HTR-8/SVneo (cell line): ENCODE data around the gene MPHOSPH10.
"Not testable (repeated sequence)": the region's sequence is repeated elsewhere in the genome, so short reads cannot be mapped to it uniquely, and the experiment has no call there.

Experiments used
- DNase-seq: peaks from one replicate; pipeline ENCODE4 v3.0.0; 2011; ENCODE audit warnings: low spot score, mixed read lengths; ENCODE audit not compliant: insufficient read length
- FAIRE-seq: peaks from 2 replicates; lab custom pipeline; 2011; peaks lifted over from hg19 to GRCh38; lab: Jason Lieb, UNC

Gene MPHOSPH10

DNA sequence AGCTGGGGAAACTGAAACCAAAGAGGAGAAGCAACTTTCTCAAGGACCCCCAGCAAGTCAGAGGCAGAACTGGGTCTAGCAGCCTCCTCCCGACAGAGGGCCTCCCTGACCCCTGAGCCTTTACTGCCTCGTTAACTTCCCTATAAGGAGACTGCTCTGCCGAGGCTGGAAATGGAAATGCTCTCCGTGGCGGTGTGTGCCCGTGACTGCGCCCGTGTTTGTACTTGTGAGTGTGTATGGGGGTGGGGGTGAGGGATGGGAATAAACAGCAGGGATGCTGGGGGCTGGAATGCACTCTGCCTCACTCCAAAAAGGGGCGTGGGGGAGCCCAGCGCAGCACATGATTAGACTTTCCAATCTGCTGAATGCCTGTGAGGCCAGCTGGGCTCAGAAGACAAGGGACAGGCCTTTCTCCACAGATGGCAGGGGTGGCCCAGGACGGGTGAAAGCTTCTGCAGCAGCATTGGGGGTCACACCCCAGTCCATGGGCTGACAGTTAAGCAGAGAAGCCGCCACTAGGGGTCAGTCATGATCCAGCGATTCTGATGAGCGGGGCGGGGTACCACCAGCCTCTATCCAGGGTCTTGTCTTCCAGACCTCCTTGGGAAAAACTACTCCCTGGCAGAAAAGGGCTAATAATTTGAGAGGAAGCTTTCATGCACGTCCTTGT lies 26.8 kb downstream of the MPHOSPH10 start:
- peak; percentile 54 for DNase-seq
- peak; percentile 79 for FAIRE-seq

DNA sequence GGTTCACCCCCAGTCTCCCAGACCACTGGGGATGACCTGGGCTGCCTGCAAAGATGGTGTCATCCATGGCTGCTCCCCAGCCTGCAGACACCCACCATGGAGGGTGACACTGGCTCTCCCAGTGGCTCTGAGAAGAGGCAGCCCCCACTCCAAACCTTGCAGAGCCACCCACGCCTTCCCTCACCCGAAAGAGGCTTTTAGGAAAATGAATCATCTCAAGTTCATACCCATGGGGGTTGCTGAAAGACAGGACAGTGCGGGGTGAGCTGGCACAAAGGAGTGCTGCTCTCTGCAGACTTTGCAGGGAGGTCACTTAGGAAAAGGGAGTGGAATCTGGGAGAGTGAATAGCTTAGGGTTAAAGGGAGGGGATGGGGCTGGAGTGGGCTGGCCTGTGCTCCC lies 36.4 kb downstream of the MPHOSPH10 start:
- FAIRE-seq, result no peak
- DNase-seq, result no peak

DNA sequence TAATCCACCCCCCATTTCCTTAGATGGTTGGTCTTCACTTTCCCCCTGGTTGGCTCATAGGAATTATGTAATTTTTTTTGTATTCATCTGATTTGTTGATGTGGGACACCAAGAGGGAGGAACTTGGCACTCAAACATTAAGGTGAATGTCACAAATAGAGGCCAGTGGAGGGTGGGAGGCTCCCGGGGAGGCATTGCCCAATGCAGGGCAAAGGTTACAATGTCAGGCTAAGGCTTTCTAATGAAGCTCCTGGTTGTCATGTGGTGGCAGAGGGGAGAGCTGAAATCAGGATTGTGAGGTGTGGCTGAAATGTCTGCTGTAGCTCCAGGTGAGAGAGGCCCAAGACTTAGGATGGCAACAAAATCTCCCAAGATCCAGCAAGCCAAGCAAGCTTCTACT lies 42.7 kb downstream of the MPHOSPH10 start:
- DNase-seq (no peak), FAIRE-seq (no peak)

DNA sequence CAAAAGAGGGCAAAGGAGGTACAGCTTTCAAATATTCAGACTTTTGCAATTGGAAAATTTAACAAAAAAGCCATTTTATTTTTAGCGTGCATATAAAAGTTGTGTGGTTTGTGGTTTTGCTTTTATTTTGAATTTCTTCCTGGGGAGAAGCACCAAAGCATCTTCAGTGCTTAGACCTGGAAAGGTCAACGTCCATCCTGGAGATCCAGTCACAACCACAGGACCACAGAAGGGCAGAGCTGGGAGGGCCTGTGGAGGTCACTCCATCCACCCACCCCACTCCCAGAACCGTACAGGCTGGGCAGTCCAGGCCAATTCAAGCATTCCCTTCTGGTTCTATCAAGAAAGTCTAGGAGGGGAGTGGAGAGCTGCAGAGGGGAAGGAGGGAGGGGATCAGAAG lies 43.8 kb downstream of the MPHOSPH10 start:
- no peak for FAIRE-seq
- no peak for DNase-seq

DNA sequence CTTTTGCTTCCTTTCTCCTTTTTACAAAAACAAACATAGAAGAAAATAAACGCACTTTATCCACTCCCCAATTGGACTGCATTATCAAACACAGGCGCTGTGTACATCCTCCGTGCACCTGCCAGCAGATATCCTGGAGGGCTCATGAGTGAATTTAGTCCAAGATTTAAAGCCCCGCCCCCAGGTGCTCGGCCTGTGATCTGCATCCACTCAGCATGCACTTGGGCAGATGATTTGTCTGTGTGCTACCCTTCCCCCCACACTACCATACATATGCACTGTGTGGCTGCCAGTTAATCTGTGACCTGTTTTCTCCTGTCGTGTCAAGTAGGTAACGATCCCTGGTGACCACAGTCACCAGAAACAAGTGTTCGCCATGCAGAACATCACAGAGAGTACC lies 48.4 kb downstream of the MPHOSPH10 start:
- FAIRE-seq, result peak; percentile 66
- DNase-seq, result not testable (repeated sequence)

DNA sequence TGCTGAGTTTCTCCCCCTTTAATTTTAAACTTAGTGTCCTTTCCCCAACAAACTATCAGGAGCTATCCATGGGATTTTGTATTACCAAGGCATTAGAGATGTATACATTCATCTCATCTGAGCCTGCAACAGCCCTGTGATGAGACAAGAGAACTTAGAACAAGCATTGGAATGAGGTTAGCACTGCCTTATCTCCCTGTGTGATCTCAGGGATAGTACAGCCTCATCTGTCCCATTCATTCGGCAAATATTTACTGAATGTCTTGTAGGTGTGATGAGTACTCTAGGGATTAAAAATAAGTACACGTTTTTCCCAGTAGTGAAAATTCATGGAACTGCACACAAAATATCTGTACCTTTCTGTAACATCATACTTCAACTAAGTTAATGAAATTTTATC lies 50.9 kb downstream of the MPHOSPH10 start:
- DNase-seq, result no peak
- FAIRE-seq, result no peak

DNA sequence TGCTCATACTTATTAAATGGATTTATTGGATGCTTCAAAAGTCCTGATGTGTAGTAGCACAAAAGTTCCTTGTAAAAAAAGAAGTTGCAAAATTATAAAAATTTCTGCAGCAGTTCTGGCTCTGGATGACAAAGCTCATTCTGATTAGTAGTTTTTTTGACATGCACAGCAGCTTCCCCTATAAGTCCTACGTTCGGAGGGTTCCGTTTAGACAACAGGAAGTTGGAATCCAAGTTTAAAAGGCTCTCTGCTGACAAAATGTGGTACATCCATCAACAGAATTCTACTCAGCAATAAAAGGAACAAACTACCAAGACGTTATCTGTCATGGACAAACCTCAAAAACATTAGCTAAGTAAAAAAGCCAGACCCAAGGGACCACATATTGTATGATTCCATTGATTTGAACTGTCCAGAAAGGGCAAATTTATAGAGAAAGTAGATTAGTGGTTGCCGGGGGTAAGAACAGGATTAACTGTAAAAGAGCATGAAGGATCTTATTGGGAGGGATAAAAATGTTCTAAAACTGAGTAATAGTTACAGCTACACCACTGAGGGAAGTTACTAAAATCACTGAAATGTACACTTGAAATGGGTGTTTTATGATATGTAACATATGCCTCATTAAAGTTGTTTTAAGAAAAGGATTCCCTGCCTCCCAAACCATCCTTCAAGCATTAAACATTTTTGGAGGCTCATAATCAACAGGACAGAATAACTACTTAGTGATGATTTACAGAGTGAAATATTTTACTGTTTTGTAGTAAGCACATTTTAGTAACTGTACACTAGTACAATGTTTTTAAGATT lies 53.1 kb downstream of the MPHOSPH10 start:
- not testable (repeated sequence) for DNase-seq
- FAIRE-seq, result peak; percentile 42

DNA sequence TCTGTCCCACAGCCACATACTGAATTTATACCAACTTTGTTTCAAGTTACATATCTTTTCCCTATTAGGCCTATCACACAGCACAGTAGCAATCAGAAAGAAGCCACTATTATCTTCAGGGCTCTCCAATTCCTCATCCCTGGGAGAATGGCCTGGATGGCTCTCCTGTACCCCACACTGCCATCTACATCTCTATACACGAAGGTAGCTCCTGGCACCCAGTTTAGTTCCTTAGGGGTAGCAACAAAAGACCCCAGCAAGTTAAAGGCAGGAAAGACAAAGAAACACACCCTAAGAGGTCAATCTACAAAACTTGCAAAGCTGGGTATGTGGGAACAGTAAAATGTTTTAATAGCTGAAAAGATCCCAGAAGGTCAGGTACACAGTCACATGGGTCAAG lies 56.5 kb downstream of the MPHOSPH10 start:
- DNase-seq, result no peak
- no peak for FAIRE-seq

DNA sequence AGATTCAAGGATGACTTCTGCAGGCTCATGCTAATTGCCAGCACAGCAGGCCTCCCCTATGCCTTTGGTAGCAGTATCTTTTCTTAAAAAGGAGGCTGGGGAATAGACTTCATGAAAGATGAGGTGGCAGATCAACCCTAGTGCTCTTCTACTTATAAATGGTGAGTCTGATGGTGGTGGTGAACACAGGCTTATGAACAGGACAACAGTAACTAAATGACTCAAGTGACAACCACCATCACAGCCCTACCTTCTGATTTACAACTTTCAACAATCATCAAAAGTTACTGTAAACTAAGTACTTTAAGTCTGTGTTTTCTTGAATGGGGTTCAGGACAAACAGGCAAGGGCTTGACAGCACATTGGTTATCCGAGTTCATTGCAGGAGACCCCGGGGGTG lies 57.2 kb downstream of the MPHOSPH10 start:
- FAIRE-seq, result no peak
- DNase-seq, result no peak

DNA sequence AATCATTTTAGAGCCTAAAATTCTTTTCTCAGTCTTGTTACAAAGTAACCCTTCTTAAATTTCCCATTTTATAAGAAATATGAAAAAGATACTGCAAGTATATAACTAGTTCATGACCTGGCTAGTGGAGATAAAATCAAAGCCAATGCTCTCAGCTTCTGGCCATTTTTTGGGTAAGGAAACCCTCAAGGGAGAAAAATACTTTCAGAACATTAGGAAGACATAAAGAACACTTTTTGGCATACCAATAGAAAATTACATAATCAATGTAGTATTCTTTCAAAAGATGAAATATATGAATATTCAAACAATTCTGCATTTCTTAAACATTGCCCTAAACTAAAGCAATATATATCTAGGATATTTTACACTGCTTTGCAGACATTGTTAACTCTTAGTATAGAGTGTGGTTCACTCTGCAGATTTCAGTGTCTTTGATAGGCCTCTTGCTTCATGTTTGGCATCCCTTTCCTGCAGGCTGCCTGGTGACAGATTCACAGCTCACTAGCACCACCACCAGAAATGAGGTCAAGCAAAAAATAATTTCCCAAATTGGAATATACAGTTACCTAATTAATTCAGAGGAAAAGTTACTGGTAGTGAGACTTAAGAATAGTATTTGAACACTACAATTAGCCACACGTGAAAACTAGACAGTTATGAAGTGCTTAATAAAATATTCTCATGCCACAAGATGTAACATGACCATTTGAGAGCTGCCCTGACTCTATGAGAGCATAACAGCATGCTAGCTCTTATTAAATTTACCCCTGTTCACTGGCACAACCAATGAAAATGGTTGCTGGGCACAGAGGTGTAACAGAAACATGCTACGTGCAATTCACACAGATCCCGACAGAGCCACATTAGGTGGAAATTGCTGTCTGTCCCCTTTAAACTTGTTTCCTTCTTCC lies 60.5 kb downstream of the MPHOSPH10 start:
- FAIRE-seq, result peak; percentile 36
- DNase-seq, result peak; percentile 20

DNA sequence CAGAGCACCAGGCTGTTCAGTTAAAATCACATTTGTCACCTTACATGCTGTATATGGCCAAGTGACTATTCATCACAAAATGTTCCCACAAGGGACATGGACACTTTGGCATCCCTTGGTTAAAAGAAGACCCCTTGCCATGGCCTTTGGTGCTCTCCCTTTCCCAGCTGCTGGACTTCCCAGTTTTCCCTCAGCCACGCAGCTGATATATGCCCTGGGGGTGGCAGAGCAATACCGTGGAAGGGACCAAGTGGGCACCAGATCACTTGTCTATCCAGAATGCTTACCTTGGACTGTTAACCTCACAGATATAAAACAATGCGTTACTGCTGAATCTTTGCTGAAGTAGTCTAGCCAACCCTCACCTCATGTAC lies 61.1 kb downstream of the MPHOSPH10 start:
- FAIRE-seq (peak; percentile 51), DNase-seq (no peak)
